Measurements from ENCODE around the gene C1GALT1.
A peak's percentile ranks its signal among the peaks of the same experiment; 100 is the strongest.

The C1GALT1 gene

GRCh38 chr7:7169296-7169695 is 13.0 kb upstream of the C1GALT1 start:
- ChIA-PET POLR2A (ENCODE audit: low non-redundant PET) (no interaction called here), CTCF (no interaction called here)
- no peak overlapping the region for H3K27ac ChIP-seq
- TF ChIP-seq CTCF (conservative IDR thresholded peaks at IDR 0.05; ENCODE audit: low read depth), result no peak
- DNase-seq (ENCODE audit: low spot score), result no peak

GRCh38 chr7:7173956-7174632 is 8.2 kb upstream of the C1GALT1 start:
- DNase-seq (ENCODE audit: low spot score), result no peak
- ChIA-PET CTCF (interaction anchor here (0.8 kb wide), 1 partner anchor 71 kb away, joined by 3 read pairs; no protein-coding TSS in a partner anchor), POLR2A (ENCODE audit: low non-redundant PET) (no interaction called here)
- no peak overlapping the region for H3K27ac ChIP-seq
- TF ChIP-seq CTCF (conservative IDR thresholded peaks at IDR 0.05; ENCODE audit: low read depth), result no peak

- TF ChIP-seq CTCF (conservative IDR thresholded peaks at IDR 0.05; ENCODE audit: low read depth), result no peak
- DNase-seq (ENCODE audit: low spot score), result no peak
- H3K27ac ChIP-seq, result no peak overlapping the region
- CTCF ChIA-PET, result interaction anchor here (0.8 kb wide), 1 partner anchor 72 kb away, joined by 3 read pairs; no protein-coding TSS in a partner anchor
- POLR2A ChIA-PET (ENCODE audit: low non-redundant PET), result no interaction called here
These were observed 7.2 kb upstream of the C1GALT1 start for GRCh38 chr7:7175075-7175695.

- DNase-seq (ENCODE audit: low spot score), result peak; percentile 67
- no peak for TF ChIP-seq CTCF (conservative IDR thresholded peaks at IDR 0.05; ENCODE audit: low read depth)
- no peak overlapping the region for H3K27ac ChIP-seq
- ChIA-PET CTCF (no interaction called here), POLR2A (ENCODE audit: low non-redundant PET) (no interaction called here)
These were observed 5.8 kb upstream of the C1GALT1 start for GRCh38 chr7:7176406-7177043.

- ChIA-PET POLR2A (ENCODE audit: low non-redundant PET) (no interaction called here), CTCF (no interaction called here)
- H3K27ac ChIP-seq, result no peak overlapping the region
- no peak for TF ChIP-seq CTCF (conservative IDR thresholded peaks at IDR 0.05; ENCODE audit: low read depth)
- DNase-seq (ENCODE audit: low spot score), result peak; percentile 73
These were observed 5.3 kb upstream of the C1GALT1 start for GRCh38 chr7:7177044-7177517.

- ChIA-PET POLR2A (ENCODE audit: low non-redundant PET) (no interaction called here), CTCF (interaction anchor here (0.5 to 1.1 kb wide), 2 partner anchors 74 to 608 kb away, joined by 3 read pairs; no protein-coding TSS in a partner anchor)
- no peak overlapping the region for H3K27ac ChIP-seq
- no peak for TF ChIP-seq CTCF (conservative IDR thresholded peaks at IDR 0.05; ENCODE audit: low read depth)
- peak; percentile 40 for DNase-seq (ENCODE audit: low spot score)
These were observed 4.3 kb upstream of the C1GALT1 start for GRCh38 chr7:7178081-7178480.
